ENCODE results near the gene THY1. TPM values are rescaled to one million over a fixed set of nuclear protein-coding genes. Genes with fewer than 3 reads are reported as not detected.
A peak's percentile ranks its signal among the peaks of the same experiment; 100 is the strongest.

Gene THY1
- 283 TPM for polyA plus RNA-seq (2013, experiment 1 of 2)
- polyA plus RNA-seq (2013, experiment 2 of 2) = 308 TPM

- 1% methylated on average over 41 of the region's 41 CpGs for WGBS
- Histone ChIP-seq H3K4me1 (ENCODE audit: insufficient read depth, low read length) (peaks cover 25% of the 10 kb centered on the region), H3K4me3 (ENCODE audit: low read length) (peak within 1 kb of the TSS; percentile 83), H3K27me3 (ENCODE audit: insufficient read depth, low read length) (no peaks in the 10 kb centered on the region), H3K9me3 (ENCODE audit: insufficient read depth, low read depth, low read length) (no peaks in the 10 kb centered on the region), H3K9ac (ENCODE audit: low read depth, low read length) (peak within 1 kb of the TSS; percentile 84), H3K36me3 (ENCODE audit: insufficient read depth, low read length) (peaks cover 28% of the 10 kb centered on the region), H3K27ac (ENCODE audit: low read depth, low read length) (peak within 1 kb of the TSS; percentile 57)
Observed at GRCh38 chr11:119422809-119423508, at the start of gene THY1. TSS of gene THY1 (minus strand) at chr11:119423172. CDS start at chr11:119420905, 2,267 bp downstream.

- H3K4me3 ChIP-seq (ENCODE audit: low read length) = no peak overlapping the region
- H3K9me3 ChIP-seq (ENCODE audit: insufficient read depth, low read depth, low read length) = no peaks in the 10 kb centered on the region
- H3K36me3 ChIP-seq (ENCODE audit: insufficient read depth, low read length) = no peaks in the 10 kb centered on the region
- H3K4me1 ChIP-seq (ENCODE audit: insufficient read depth, low read length) = no peaks in the 10 kb centered on the region
- no peak overlapping the region for H3K27ac ChIP-seq (ENCODE audit: low read depth, low read length)
- WGBS = 93% methylated on average over 10 of the region's 10 CpGs
- no peaks in the 10 kb centered on the region for H3K27me3 ChIP-seq (ENCODE audit: insufficient read depth, low read length)
- no peak overlapping the region for H3K9ac ChIP-seq (ENCODE audit: low read depth, low read length)
Observed at GRCh38 chr11:119472186-119472855, 49.3 kb upstream of the THY1 start.

GRCh38 chr11:119471329-119471728 lies 48.4 kb upstream of the THY1 start:
- Histone ChIP-seq H3K27me3 (ENCODE audit: insufficient read depth, low read length) (no peaks in the 10 kb centered on the region), H3K27ac (ENCODE audit: low read depth, low read length) (no peak overlapping the region), H3K4me3 (ENCODE audit: low read length) (no peak overlapping the region), H3K9ac (ENCODE audit: low read depth, low read length) (no peak overlapping the region), H3K9me3 (ENCODE audit: insufficient read depth, low read depth, low read length) (no peaks in the 10 kb centered on the region), H3K4me1 (ENCODE audit: insufficient read depth, low read length) (no peaks in the 10 kb centered on the region), H3K36me3 (ENCODE audit: insufficient read depth, low read length) (no peaks in the 10 kb centered on the region)
- 78% methylated on average over 8 of the region's 8 CpGs for WGBS

GRCh38 chr11:119470317-119471291 lies 47.6 kb upstream of the THY1 start:
- Histone ChIP-seq H3K36me3 (ENCODE audit: insufficient read depth, low read length) (no peaks in the 10 kb centered on the region), H3K9ac (ENCODE audit: low read depth, low read length) (no peak overlapping the region), H3K4me1 (ENCODE audit: insufficient read depth, low read length) (no peaks in the 10 kb centered on the region), H3K9me3 (ENCODE audit: insufficient read depth, low read depth, low read length) (no peaks in the 10 kb centered on the region), H3K27ac (ENCODE audit: low read depth, low read length) (no peak overlapping the region), H3K27me3 (ENCODE audit: insufficient read depth, low read length) (no peaks in the 10 kb centered on the region), H3K4me3 (ENCODE audit: low read length) (no peak overlapping the region)
- WGBS = 80% methylated on average over 15 of the region's 15 CpGs

DNA sequence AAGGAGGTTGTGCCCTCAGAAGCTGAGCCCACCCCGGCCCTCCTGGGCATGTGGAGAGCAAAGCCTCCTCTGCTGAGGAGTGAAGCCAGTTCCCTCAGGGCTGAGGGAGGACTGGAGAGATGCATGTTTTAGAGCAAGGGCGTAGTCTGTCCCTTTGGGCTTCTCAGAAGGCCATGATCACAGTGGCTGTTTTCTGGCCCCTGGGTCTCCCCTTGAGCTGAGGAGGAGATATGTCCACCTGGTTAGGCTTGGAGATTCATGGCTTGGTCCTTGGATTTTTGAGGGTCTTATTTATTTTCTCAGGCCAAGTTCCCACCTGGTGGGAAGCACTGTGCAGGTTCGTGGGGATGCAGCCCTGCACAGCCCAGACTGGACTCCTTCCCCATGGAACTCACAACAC lies 46.5 kb upstream of the THY1 start:
- Histone ChIP-seq H3K4me1 (ENCODE audit: insufficient read depth, low read length) (no peaks in the 10 kb centered on the region), H3K9me3 (ENCODE audit: insufficient read depth, low read depth, low read length) (no peaks in the 10 kb centered on the region), H3K27me3 (ENCODE audit: insufficient read depth, low read length) (no peaks in the 10 kb centered on the region), H3K4me3 (ENCODE audit: low read length) (no peak overlapping the region), H3K9ac (ENCODE audit: low read depth, low read length) (no peak overlapping the region), H3K36me3 (ENCODE audit: insufficient read depth, low read length) (no peaks in the 10 kb centered on the region), H3K27ac (ENCODE audit: low read depth, low read length) (no peak overlapping the region)
- 89% methylated on average over 3 of the region's 3 CpGs for WGBS

- WGBS = 79% methylated on average over 2 of the region's 2 CpGs
- H3K27ac ChIP-seq (ENCODE audit: low read depth, low read length) = no peak overlapping the region
- no peak overlapping the region for H3K4me3 ChIP-seq (ENCODE audit: low read length)
- H3K36me3 ChIP-seq (ENCODE audit: insufficient read depth, low read length) = no peaks in the 10 kb centered on the region
- H3K9me3 ChIP-seq (ENCODE audit: insufficient read depth, low read depth, low read length) = no peaks in the 10 kb centered on the region
- no peaks in the 10 kb centered on the region for H3K4me1 ChIP-seq (ENCODE audit: insufficient read depth, low read length)
- no peaks in the 10 kb centered on the region for H3K27me3 ChIP-seq (ENCODE audit: insufficient read depth, low read length)
- no peak overlapping the region for H3K9ac ChIP-seq (ENCODE audit: low read depth, low read length)
Observed at GRCh38 chr11:119468511-119468910, 45.5 kb upstream of the THY1 start.

GRCh38 chr11:119461229-119461963 lies 38.4 kb upstream of the THY1 start:
- H3K27ac ChIP-seq (ENCODE audit: low read depth, low read length) = no peak overlapping the region
- no peak overlapping the region for H3K9ac ChIP-seq (ENCODE audit: low read depth, low read length)
- H3K9me3 ChIP-seq (ENCODE audit: insufficient read depth, low read depth, low read length) = no peaks in the 10 kb centered on the region
- H3K4me3 ChIP-seq (ENCODE audit: low read length) = no peak overlapping the region
- no peaks in the 10 kb centered on the region for H3K36me3 ChIP-seq (ENCODE audit: insufficient read depth, low read length)
- no peaks in the 10 kb centered on the region for H3K27me3 ChIP-seq (ENCODE audit: insufficient read depth, low read length)
- peaks cover 7% of the 10 kb centered on the region; the same call in 1 of the 2 replicates for H3K4me1 ChIP-seq (ENCODE audit: insufficient read depth, low read length)
- WGBS = 87% methylated on average over 4 of the region's 4 CpGs

GRCh38 chr11:119460582-119460981 lies 37.6 kb upstream of the THY1 start:
- H3K4me3 ChIP-seq (ENCODE audit: low read length) = no peak overlapping the region
- H3K27ac ChIP-seq (ENCODE audit: low read depth, low read length) = no peak overlapping the region
- H3K4me1 ChIP-seq (ENCODE audit: insufficient read depth, low read length) = peaks cover 7% of the 10 kb centered on the region; the same call in 1 of the 2 replicates
- no peaks in the 10 kb centered on the region for H3K9me3 ChIP-seq (ENCODE audit: insufficient read depth, low read depth, low read length)
- WGBS = 81% methylated on average over 4 of the region's 4 CpGs
- no peaks in the 10 kb centered on the region for H3K36me3 ChIP-seq (ENCODE audit: insufficient read depth, low read length)
- H3K27me3 ChIP-seq (ENCODE audit: insufficient read depth, low read length) = no peaks in the 10 kb centered on the region
- H3K9ac ChIP-seq (ENCODE audit: low read depth, low read length) = no peak overlapping the region

DNA sequence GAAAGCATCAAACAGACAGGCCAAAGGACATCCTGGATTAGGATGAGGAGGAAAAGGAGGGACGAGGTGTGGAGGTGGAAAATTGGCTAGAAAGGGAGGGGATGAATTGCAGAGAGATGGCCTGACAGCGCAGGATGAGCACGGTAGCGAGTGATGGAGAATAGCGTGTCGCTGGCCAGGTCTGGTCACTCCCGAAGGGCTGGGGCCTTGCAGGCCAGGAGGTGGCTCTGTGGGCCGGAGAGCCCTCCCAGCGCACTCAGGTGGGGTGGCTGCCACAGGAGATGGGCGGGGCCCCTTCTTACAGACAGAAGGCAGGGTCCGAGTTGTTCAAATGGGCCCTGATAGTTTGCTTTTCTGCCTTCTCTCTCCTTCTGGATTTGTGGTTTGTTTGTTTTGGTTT lies 37.1 kb upstream of the THY1 start:
- Histone ChIP-seq H3K4me1 (ENCODE audit: insufficient read depth, low read length) (peaks cover 7% of the 10 kb centered on the region; the same call in 1 of the 2 replicates), H3K36me3 (ENCODE audit: insufficient read depth, low read length) (no peaks in the 10 kb centered on the region), H3K27ac (ENCODE audit: low read depth, low read length) (no peak overlapping the region), H3K9me3 (ENCODE audit: insufficient read depth, low read depth, low read length) (no peaks in the 10 kb centered on the region), H3K9ac (ENCODE audit: low read depth, low read length) (no peak overlapping the region), H3K27me3 (ENCODE audit: insufficient read depth, low read length) (no peaks in the 10 kb centered on the region), H3K4me3 (ENCODE audit: low read length) (no peak overlapping the region)
- 86% methylated on average over 11 of the region's 11 CpGs for WGBS

DNA sequence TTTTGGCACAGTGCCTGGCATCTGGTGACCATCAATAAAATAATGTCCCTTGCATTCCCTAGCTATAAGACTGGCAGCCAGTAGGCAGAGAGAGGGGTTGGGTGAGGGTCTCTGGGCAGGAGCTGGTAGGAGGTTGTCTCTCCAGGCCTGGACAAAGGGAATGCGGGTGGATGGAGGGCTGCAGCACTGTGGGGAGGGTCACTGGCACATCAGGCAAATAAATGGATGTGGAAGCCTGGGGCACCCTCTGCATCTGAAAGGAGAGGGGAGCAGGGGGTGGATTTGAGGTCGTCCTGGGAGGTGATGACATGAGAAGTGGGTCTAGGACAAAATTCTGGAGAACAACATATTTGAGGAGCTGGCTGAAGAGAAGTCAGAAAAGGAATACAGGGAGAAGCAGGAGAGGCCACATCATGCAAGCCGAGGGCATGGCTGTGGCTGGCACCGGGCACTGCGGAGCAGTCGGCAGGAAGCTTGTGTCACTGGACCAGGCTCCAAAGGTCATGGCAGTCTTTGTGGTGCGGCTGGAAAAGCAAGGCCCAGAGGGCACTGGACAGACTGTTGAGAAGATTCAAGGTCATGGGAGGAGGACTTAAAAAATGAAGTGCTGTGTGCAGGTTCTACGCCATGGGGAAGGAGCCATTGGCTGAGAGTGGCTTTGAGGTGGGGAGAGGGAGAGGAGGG lies 36.5 kb upstream of the THY1 start:
- Histone ChIP-seq H3K9me3 (ENCODE audit: insufficient read depth, low read depth, low read length) (no peaks in the 10 kb centered on the region), H3K27ac (ENCODE audit: low read depth, low read length) (no peak overlapping the region), H3K9ac (ENCODE audit: low read depth, low read length) (no peak overlapping the region), H3K27me3 (ENCODE audit: insufficient read depth, low read length) (no peaks in the 10 kb centered on the region), H3K4me1 (ENCODE audit: insufficient read depth, low read length) (peaks cover 7% of the 10 kb centered on the region; the same call in 1 of the 2 replicates), H3K4me3 (ENCODE audit: low read length) (no peak overlapping the region), H3K36me3 (ENCODE audit: insufficient read depth, low read length) (no peaks in the 10 kb centered on the region)
- WGBS = 87% methylated on average over 8 of the region's 8 CpGs

Data from HUES64 (cell line).